Neural progenitor cell (in vitro differentiated cells): ENCODE data around the gene ARFIP2. TPM values are rescaled to one million over a fixed set of nuclear protein-coding genes. Genes with fewer than 3 reads are reported as not detected.

Source experiments
- DNase-seq: peaks from one replicate; pipeline ENCODE4 v3.0.0-alpha.2; 2016; ENCODE audit warnings: low spot score
- H2AFZ ChIP-seq: fragments of 200-600 bp; sonication (generic); replicated peaks from 2 replicates; pipeline ENCODE4 v1.6.1; 2016; ENCODE audit warnings: antibody characterized with exemption
- H3F3A ChIP-seq: fragments of 200-600 bp; sonication (generic); 2 replicates; pipeline ENCODE4 v1.6.1; 2016; ENCODE audit warnings: antibody characterized with exemption, low read depth
- H3K27ac ChIP-seq: fragments of 200-600 bp; sonication (generic); 2 replicates; pipeline ENCODE4 v1.5.1; 2016; ENCODE audit warnings: mild to moderate bottlenecking
- H3K27me3 ChIP-seq: fragments of 200-600 bp; sonication (generic); 2 replicates; pipeline ENCODE4 v1.6.1; 2016; ENCODE audit warnings: mild to moderate bottlenecking, moderate library complexity
- H3K36me3 ChIP-seq: fragments of 200-600 bp; sonication (generic); 2 replicates; pipeline ENCODE4 v1.5.1; 2016
- H3K4me1 ChIP-seq: fragments of 200-600 bp; sonication (generic); 2 replicates; pipeline ENCODE4 v1.6.1; 2016; ENCODE audit warnings: mixed run types
- H3K4me2 ChIP-seq: fragments of 200-600 bp; sonication (generic); 2 replicates; pipeline ENCODE4 v1.6.1; 2016
- H3K4me3 ChIP-seq: fragments of 200-600 bp; sonication (generic); 2 replicates; pipeline ENCODE4 v1.5.1; 2016
- H3K79me2 ChIP-seq: fragments of 200-600 bp; sonication (generic); 2 replicates; pipeline ENCODE4 v1.6.1; 2016; ENCODE audit warnings: low read depth
- H3K9ac ChIP-seq: fragments of 200-600 bp; sonication (generic); 2 replicates; pipeline ENCODE4 v1.6.1; 2016
- H3K9me3 ChIP-seq: fragments of 200-600 bp; sonication (generic); 2 replicates; pipeline ENCODE4 v1.5.1; 2016; ENCODE audit warnings: low read depth
- H4K20me1 ChIP-seq: fragments of 200-600 bp; sonication (generic); 2 replicates; pipeline ENCODE4 v1.6.1; 2016; ENCODE audit warnings: low read depth
- H3K27ac Mint-ChIP-seq: 3 replicates; pipeline ENCODE4 v1.8.0; 2021; ENCODE audit warnings: mixed read lengths
- H3K27me3 Mint-ChIP-seq: 2 replicates; pipeline ENCODE4 v1.8.0; 2022; ENCODE audit warnings: low read depth, mild to moderate bottlenecking, inconsistent platforms, moderate library complexity, mixed read lengths; ENCODE audit not compliant: insufficient read depth
- H3K36me3 Mint-ChIP-seq: 3 replicates; pipeline ENCODE4 v1.8.0; 2021; ENCODE audit warnings: mixed read lengths
- H3K4me1 Mint-ChIP-seq: 3 replicates; pipeline ENCODE4 v1.8.0; 2021; ENCODE audit warnings: mixed read lengths
- H3K4me3 Mint-ChIP-seq: 3 replicates; pipeline ENCODE4 v1.8.0; 2021; ENCODE audit warnings: mild to moderate bottlenecking, moderate library complexity, mixed read lengths
- H3K9me3 Mint-ChIP-seq: 3 replicates; pipeline ENCODE4 v1.8.0; 2020; ENCODE audit warnings: mixed read lengths
- CTCF ChIP-seq: fragments of 200-600 bp; sonication (generic); IDR thresholded peaks from 2 replicates; pipeline ENCODE4 v1.5.1; 2017; ENCODE audit warnings: antibody characterized with exemption, mild to moderate bottlenecking
- EZH2 ChIP-seq: fragments of 200-600 bp; sonication (generic); IDR thresholded peaks from 2 replicates; pipeline ENCODE4 v1.6.1; 2017; ENCODE audit warnings: antibody characterized with exemption, mild to moderate bottlenecking, moderate library complexity
- EZH2phosphoT487 ChIP-seq: fragments of 200-600 bp; sonication (generic); IDR thresholded peaks from 2 replicates; pipeline ENCODE4 v1.6.1; 2017; ENCODE audit warnings: antibody characterized with exemption
- total RNA-seq: library from RNA; depleted of rRNA; stranded (reverse); fragments of >200 nt; gene quantifications from 2 replicates; pipeline ENCODE4 v1.2.3, GENCODE V29; 2015; ENCODE audit warnings: low replicate concordance

Gene ARFIP2
- total RNA-seq, 1 donor from 2014 or later: 40.2 TPM

- no peak overlapping the region for H3K4me2 ChIP-seq
Measured at GRCh38 chr11:6453152-6453551, 28.0 kb downstream of the ARFIP2 start.

GRCh38 chr11:6452219-6452618, 28.9 kb downstream of the ARFIP2 start:
- Mint-ChIP-seq H3K36me3 (no peaks in the 10 kb centered on the region), H3K27ac (no peak overlapping the region), H3K4me1 (no peaks in the 10 kb centered on the region), H3K4me3 (no peak overlapping the region), H3K27me3 (no peaks in the 10 kb centered on the region), H3K9me3 (no peaks in the 10 kb centered on the region)
- no peaks in the 10 kb centered on the region for H3K27me3 ChIP-seq
- no peak overlapping the region for H3K4me3 ChIP-seq
- no peaks in the 10 kb centered on the region for H3F3A ChIP-seq
- H3K9me3 ChIP-seq: no peaks in the 10 kb centered on the region
- no peaks in the 10 kb centered on the region for H3K79me2 ChIP-seq
- H4K20me1 ChIP-seq: no peaks in the 10 kb centered on the region
- no peak overlapping the region for H2AFZ ChIP-seq
- no peak overlapping the region for H3K9ac ChIP-seq
- no peaks in the 10 kb centered on the region for H3K36me3 ChIP-seq
- H3K27ac ChIP-seq: no peak overlapping the region
- DNase-seq: no peak
- H3K4me1 ChIP-seq: no peaks in the 10 kb centered on the region
- TF ChIP-seq EZH2phosphoT487 (no peak), EZH2 (no peak), CTCF (no peak)
- no peak overlapping the region for H3K4me2 ChIP-seq

More at GRCh38 chr11:6453152-6453551, 28.0 kb downstream of the ARFIP2 start:
- no peaks in the 10 kb centered on the region for H3K9me3 Mint-ChIP-seq
- no peaks in the 10 kb centered on the region for H3K9me3 ChIP-seq
- H3K4me3 Mint-ChIP-seq: no peak overlapping the region
- no peaks in the 10 kb centered on the region for H3K4me1 ChIP-seq
- no peaks in the 10 kb centered on the region for H3K4me1 Mint-ChIP-seq
- no peaks in the 10 kb centered on the region for H3K79me2 ChIP-seq
- H3K9ac ChIP-seq: no peak overlapping the region
- no peak overlapping the region for H3K27ac ChIP-seq
- H3K36me3 ChIP-seq: no peaks in the 10 kb centered on the region
- no peak overlapping the region for H2AFZ ChIP-seq
- no peaks in the 10 kb centered on the region for H3K27me3 Mint-ChIP-seq
- H4K20me1 ChIP-seq: no peaks in the 10 kb centered on the region
- no peak overlapping the region for H3K4me3 ChIP-seq
- H3K27ac Mint-ChIP-seq: no peak overlapping the region
- TF ChIP-seq CTCF (no peak), EZH2phosphoT487 (no peak), EZH2 (no peak)
- no peak for DNase-seq
- no peaks in the 10 kb centered on the region for H3K36me3 Mint-ChIP-seq
- H3F3A ChIP-seq: no peaks in the 10 kb centered on the region
- H3K27me3 ChIP-seq: no peaks in the 10 kb centered on the region

GRCh38 chr11:6448574-6448973, 32.6 kb downstream of the ARFIP2 start:
- no peaks in the 10 kb centered on the region for H3K36me3 ChIP-seq
- H3K4me3 Mint-ChIP-seq: no peak overlapping the region
- H3K4me2 ChIP-seq: no peak overlapping the region
- H3K27ac Mint-ChIP-seq: no peak overlapping the region
- no peaks in the 10 kb centered on the region for H3K4me1 ChIP-seq
- H3F3A ChIP-seq: no peaks in the 10 kb centered on the region
- no peaks in the 10 kb centered on the region for H3K27me3 ChIP-seq
- H3K4me3 ChIP-seq: no peak overlapping the region
- no peaks in the 10 kb centered on the region for H3K79me2 ChIP-seq
- H3K27me3 Mint-ChIP-seq: no peaks in the 10 kb centered on the region
- H3K9me3 Mint-ChIP-seq: no peaks in the 10 kb centered on the region
- H3K27ac ChIP-seq: no peak overlapping the region
- no peak overlapping the region for H2AFZ ChIP-seq
- DNase-seq: no peak
- H3K9ac ChIP-seq: no peak overlapping the region
- no peaks in the 10 kb centered on the region for H3K36me3 Mint-ChIP-seq
- no peaks in the 10 kb centered on the region for H3K4me1 Mint-ChIP-seq
- no peaks in the 10 kb centered on the region for H3K9me3 ChIP-seq
- H4K20me1 ChIP-seq: no peaks in the 10 kb centered on the region
- TF ChIP-seq CTCF (no peak), EZH2phosphoT487 (no peak), EZH2 (no peak)
